Gastroesophageal sphincter (tissue), 4 donors: Measurements from ENCODE around the gene MGRN1. TPM values are rescaled to one million over a fixed set of nuclear protein-coding genes. Genes with fewer than 3 reads are reported as not detected.

Source experiments
- ATAC-seq: fragments of 150-250 bp; one replicate; pipeline ENCODE4 v1.9.1; 2016; ENCODE audit warnings: mild to moderate bottlenecking, moderate library complexity
- H3K27ac ChIP-seq, 4 donors: fragments of 200-600 bp; sonication (generic) in 3 of 4; 1 replicate in 3 of 4; 2 replicates in 1 of 4; pipeline ENCODE4 v1.5.1; 2016 to 2019
- H3K27me3 ChIP-seq: fragments of 200-600 bp; sonication (generic); one replicate; pipeline ENCODE4 v1.5.1; 2019
- H3K36me3 ChIP-seq, 2 donors: fragments of 200-600 bp; sonication (generic); one replicate each; pipeline ENCODE4 v1.5.1; 2019; ENCODE audit warnings: control low read depth in 1 of 2
- H3K4me1 ChIP-seq, 3 donors: fragments of 200-600 bp; sonication (generic); 1 replicate in 2 of 3; 2 replicates in 1 of 3; pipeline ENCODE4 v1.5.1; 2016 to 2019; ENCODE audit warnings: control low read depth in 2 of 3
- H3K4me3 ChIP-seq, 2 donors: fragments of 200-600 bp; sonication (generic); one replicate each; pipeline ENCODE4 v1.5.1; 2019; ENCODE audit warnings: mild to moderate bottlenecking in 1 of 2, moderate library complexity in 1 of 2
- H3K9me3 ChIP-seq, 3 donors: fragments of 200-600 bp; sonication (generic); one replicate each; pipeline ENCODE4 v1.5.1; 2017 to 2019; ENCODE audit warnings: control low read depth in 2 of 3
- CTCF ChIP-seq, 4 experiments: fragments of 200-600 bp in 2 of 4; fragments of 450-650 bp in 2 of 4; sonication (generic) in 1 of 4; IDR thresholded peaks; one replicate each; pipeline ENCODE4 v1.5.1; 2017 to 2019; ENCODE audit warnings: antibody characterized with exemption in 4 of 4, mild to moderate bottlenecking in 2 of 4, moderate library complexity in 2 of 4
- EP300 ChIP-seq: sonication (generic); formaldehyde crosslinking; IDR thresholded peaks from one replicate; pipeline ENCODE4 v1.6.1; 2017; ENCODE audit warnings: antibody characterized with exemption, mild to moderate bottlenecking
- POLR2A ChIP-seq, 2 donors: fragments of 450-650 bp; IDR thresholded peaks; one replicate each; pipeline ENCODE4 v1.6.1; 2017; ENCODE audit warnings: antibody characterized with exemption in 2 of 2, mild to moderate bottlenecking in 2 of 2, moderate library complexity in 1 of 2
- POLR2AphosphoS5 ChIP-seq: sonication (generic); formaldehyde crosslinking; IDR thresholded peaks from one replicate; pipeline ENCODE4 v1.6.1; 2017; ENCODE audit warnings: antibody characterized with exemption
- WGBS, 2 donors: methylation state at CpG; one replicate each; pipeline ENCODE4 v1.1.5; 2018; ENCODE audit warnings: low coverage in 1 of 2; 5-methylcytosine and 5-hydroxymethylcytosine counted together
- total RNA-seq, 4 donors: library from RNA; depleted of rRNA; stranded (reverse); fragments of >200 nt; gene quantifications; one replicate each; pipeline ENCODE4 v1.1.0, GENCODE V29; 2016

Gene MGRN1
- total RNA-seq, 4 donors from 2014 or later: 29.2 to 67.0 (median 40.5) TPM

- peaks cover 0 to 13% (median 0%) of the 10 kb centered on the region in 3 donors for H3K4me1 ChIP-seq
- no peaks in the 10 kb centered on the region for H3K9me3 ChIP-seq
- 92% methylated on average over 5 of the region's 12 CpGs; no CpG with 5 or more reads in 1 of the 2 donors for WGBS, 2 donors
- H3K4me3 ChIP-seq: no peak overlapping the region
- ATAC-seq: no peak
- TF ChIP-seq CTCF (IDR thresholded peaks at IDR 0.05): no peak
- no peak for TF ChIP-seq POLR2A (IDR thresholded peaks at IDR 0.05)
- no peak for TF ChIP-seq EP300
- TF ChIP-seq POLR2AphosphoS5: no peak
- no peaks in the 10 kb centered on the region for H3K27me3 ChIP-seq
- no peak overlapping the region for H3K27ac ChIP-seq
- H3K36me3 ChIP-seq: peaks cover 0 to 100% of the 10 kb centered on the region in 2 donors
These were observed 30.5 kb downstream of the MGRN1 start for GRCh38 chr16:4654964-4655590.

GRCh38 chr16:4655801-4656200 lies 31.2 kb downstream of the MGRN1 start:
- Histone ChIP-seq H3K4me1 (peaks cover 0 to 21% (median 0%) of the 10 kb centered on the region in 3 donors), H3K36me3 (peaks cover 0 to 100% of the 10 kb centered on the region in 2 donors), H3K27ac (no peak overlapping the region), H3K9me3 (no peaks in the 10 kb centered on the region), H3K4me3 (no peak overlapping the region), H3K27me3 (no peaks in the 10 kb centered on the region)
- ATAC-seq: no peak
- TF ChIP-seq POLR2A (IDR thresholded peaks at IDR 0.05) (no peak), CTCF (IDR thresholded peaks at IDR 0.05) (no peak), POLR2AphosphoS5 (no peak), EP300 (no peak)
- WGBS, 2 donors: no CpG with 5 or more reads among the region's 6 CpGs

- Histone ChIP-seq H3K4me3 (no peak overlapping the region), H3K27me3 (no peaks in the 10 kb centered on the region), H3K36me3 (peaks cover 0 to 98% of the 10 kb centered on the region in 2 donors), H3K27ac (no peak overlapping the region), H3K9me3 (no peaks in the 10 kb centered on the region), H3K4me1 (peaks cover 0 to 25% (median 0%) of the 10 kb centered on the region in 3 donors)
- TF ChIP-seq POLR2A (IDR thresholded peaks at IDR 0.05): no peak
- TF ChIP-seq EP300: no peak
- TF ChIP-seq CTCF (IDR thresholded peaks at IDR 0.05): no peak
- TF ChIP-seq POLR2AphosphoS5: no peak
- 94% methylated on average over 6 of the region's 12 CpGs; no CpG with 5 or more reads in 1 of the 2 donors for WGBS, 2 donors
- ATAC-seq: no peak
These were observed 31.6 kb downstream of the MGRN1 start for GRCh38 chr16:4656221-4656620.

- TF ChIP-seq POLR2AphosphoS5: no peak
- no peak for TF ChIP-seq EP300
- TF ChIP-seq POLR2A (IDR thresholded peaks at IDR 0.05): no peak
- no peak for TF ChIP-seq CTCF (IDR thresholded peaks at IDR 0.05)
- Histone ChIP-seq H3K27ac (no peak overlapping the region), H3K36me3 (peaks cover 0 to 98% of the 10 kb centered on the region in 2 donors), H3K9me3 (no peaks in the 10 kb centered on the region), H3K4me3 (no peak overlapping the region), H3K4me1 (peaks cover 0 to 29% (median 0%) of the 10 kb centered on the region in 3 donors), H3K27me3 (no peaks in the 10 kb centered on the region)
- ATAC-seq: no peak
- 82 to 92% methylated on average over 9 to 15 of the region's 25 CpGs for WGBS, 2 donors
These were observed 32.4 kb downstream of the MGRN1 start for GRCh38 chr16:4656695-4657686.
